SU-DHL-6 (cell line): Measurements from ENCODE around the gene IKBKE.
A peak's percentile ranks its signal among the peaks of the same experiment; 100 is the strongest.
"Not testable (repeated sequence)": the region's sequence is repeated elsewhere in the genome, so short reads cannot be mapped to it uniquely, and the experiment has no call there.

ENCODE experiments used
- H2AFZ ChIP-seq: fragments of 200-600 bp; sonication (generic); 2 replicates; pipeline ENCODE4 v1.6.1; 2014; ENCODE audit warnings: low read depth, mild to moderate bottlenecking, moderate library complexity, mixed read lengths, antibody characterized with exemption, low read length; ENCODE audit not compliant: severe bottlenecking
- H3F3A ChIP-seq: fragments of 200-600 bp; shearing (Covaris generic); 2 replicates; pipeline ENCODE4 v1.6.0; 2016; ENCODE audit warnings: antibody characterized with exemption, mild to moderate bottlenecking; ENCODE audit not compliant: insufficient read depth
- H3K27ac ChIP-seq: fragments of 200-600 bp; sonication (generic); 2 replicates; pipeline ENCODE4 v1.5.1; 2016; ENCODE audit warnings: low read depth, mild to moderate bottlenecking, low read length, moderate library complexity, mixed read lengths
- H3K27me3 ChIP-seq: fragments of 200-600 bp; sonication (generic), shearing (Covaris generic); 2 replicates; pipeline ENCODE4 v1.6.0; 2014; ENCODE audit warnings: mild to moderate bottlenecking, low read length
- H3K36me3 ChIP-seq: fragments of 200-600 bp; sonication (generic); 2 replicates; pipeline ENCODE4 v1.6.1; 2014; ENCODE audit warnings: mild to moderate bottlenecking, low read length, mixed read lengths
- H3K4me2 ChIP-seq: fragments of 300-600, 200-600 bp; shearing (Covaris generic), sonication (generic); 2 replicates; pipeline ENCODE4 v1.6.0; 2014; ENCODE audit warnings: low read length, low read depth, mild to moderate bottlenecking; ENCODE audit not compliant: poor library complexity, severe bottlenecking
- H3K4me3 ChIP-seq: fragments of 200-600 bp; sonication (generic); 2 replicates; pipeline ENCODE4 v1.5.1; 2014; ENCODE audit warnings: antibody characterized with exemption, low read length, mild to moderate bottlenecking, mixed read lengths; ENCODE audit not compliant: insufficient read depth, poor library complexity, severe bottlenecking
- H3K79me2 ChIP-seq: fragments of 200-600 bp; sonication (generic); 2 replicates; pipeline ENCODE4 v1.6.1; 2014; ENCODE audit warnings: mild to moderate bottlenecking, low read length, moderate library complexity; ENCODE audit not compliant: insufficient read depth
- H3K9ac ChIP-seq: fragments of 200-600 bp; sonication (generic); 2 replicates; pipeline ENCODE4 v1.7.0; 2014; ENCODE audit warnings: mild to moderate bottlenecking, low read length
- H3K9me2 ChIP-seq: fragments of 200-600 bp; sonication (generic); replicated peaks from 2 replicates; pipeline ENCODE4 v1.6.1; 2014; ENCODE audit warnings: low read length; ENCODE audit not compliant: insufficient read depth
- H3K9me3 ChIP-seq: fragments of 200-600 bp; sonication (generic); 2 replicates; pipeline ENCODE4 v1.6.1; 2014; ENCODE audit warnings: low read length, mixed read lengths; ENCODE audit not compliant: insufficient read depth
- H4K20me1 ChIP-seq: fragments of 200-600 bp; sonication (generic); 2 replicates; pipeline ENCODE4 v1.6.1; 2014; ENCODE audit warnings: low read depth, mild to moderate bottlenecking, antibody characterized with exemption, low read length, moderate library complexity, mixed read lengths
- EZH2phosphoT487 ChIP-seq: fragments of 200-600 bp; sonication (generic), shearing (Covaris generic); conservative IDR thresholded peaks from 2 replicates; pipeline ENCODE4 v1.6.1; 2018; ENCODE audit warnings: mild to moderate bottlenecking, antibody characterized with exemption, low read length, moderate library complexity, mixed read lengths
- TF ChIP-seq, protein P1 (sequence below): fragments of 200-600 bp; sonication (generic); IDR thresholded peaks from one replicate; pipeline ENCODE4 v1.5.1; 2017; ENCODE audit warnings: antibody characterized with exemption, mild to moderate bottlenecking, low read length, moderate library complexity; ENCODE audit not compliant: insufficient read depth, poor library complexity, severe bottlenecking

Gene IKBKE

DNA sequence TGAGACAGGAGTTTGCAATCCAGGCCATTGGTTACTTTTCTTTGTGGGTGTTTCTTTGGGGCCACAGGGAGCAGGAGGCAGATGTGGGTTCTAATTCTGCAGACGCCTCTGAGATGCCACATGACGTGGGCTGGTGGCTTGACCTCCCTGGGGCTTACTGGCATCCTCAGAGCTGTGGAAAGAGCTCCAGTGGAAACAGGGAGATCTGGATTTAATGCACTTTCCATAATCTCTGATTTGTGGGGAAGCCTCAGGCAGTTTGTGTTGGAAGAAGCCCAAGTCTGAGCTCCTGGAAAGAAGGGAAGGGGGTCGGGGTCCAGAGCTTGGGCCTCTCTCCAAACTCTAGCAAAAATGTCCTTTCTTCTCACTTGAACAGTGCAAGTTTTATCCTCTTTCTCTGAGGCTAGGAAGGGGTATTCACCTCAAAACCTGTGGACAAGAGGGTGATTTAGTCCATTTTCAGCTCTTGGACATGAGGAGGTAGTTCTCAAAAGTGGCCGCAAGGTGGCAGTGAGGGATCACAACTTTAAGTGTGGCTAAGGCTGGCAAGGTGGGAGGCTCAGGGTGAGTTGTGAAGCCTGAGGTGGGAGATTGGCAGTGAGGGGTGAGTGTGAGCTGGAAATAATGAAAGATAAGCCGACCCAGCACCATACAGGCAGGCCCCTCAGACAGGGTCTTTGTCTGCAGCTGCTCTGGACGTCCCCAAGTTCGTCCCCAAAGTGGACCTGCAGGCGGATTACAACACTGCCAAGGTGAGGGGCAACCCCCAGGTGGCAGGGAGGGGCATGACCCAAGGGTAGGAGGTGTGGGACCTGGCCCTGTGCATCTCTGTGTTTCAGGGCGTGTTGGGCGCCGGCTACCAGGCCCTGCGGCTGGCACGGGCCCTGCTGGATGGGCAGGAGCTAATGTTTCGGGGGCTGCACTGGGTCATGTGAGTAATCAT, 9.2 kb downstream of the IKBKE start:
- Histone ChIP-seq H3K9ac (no peak overlapping the region), H4K20me1 (no peaks in the 10 kb centered on the region), H3K9me2 (no peaks in the 10 kb centered on the region), H3K9me3 (no peaks in the 10 kb centered on the region), H3K79me2 (no peaks in the 10 kb centered on the region), H3K36me3 (no peaks in the 10 kb centered on the region), H3K27ac (no peak overlapping the region), H2AFZ (no peak overlapping the region), H3F3A (no peaks in the 10 kb centered on the region), H3K4me2 (no peak overlapping the region), H3K27me3 (no peaks in the 10 kb centered on the region), H3K4me3 (no peak overlapping the region)
- TF ChIP-seq, protein P1, sequence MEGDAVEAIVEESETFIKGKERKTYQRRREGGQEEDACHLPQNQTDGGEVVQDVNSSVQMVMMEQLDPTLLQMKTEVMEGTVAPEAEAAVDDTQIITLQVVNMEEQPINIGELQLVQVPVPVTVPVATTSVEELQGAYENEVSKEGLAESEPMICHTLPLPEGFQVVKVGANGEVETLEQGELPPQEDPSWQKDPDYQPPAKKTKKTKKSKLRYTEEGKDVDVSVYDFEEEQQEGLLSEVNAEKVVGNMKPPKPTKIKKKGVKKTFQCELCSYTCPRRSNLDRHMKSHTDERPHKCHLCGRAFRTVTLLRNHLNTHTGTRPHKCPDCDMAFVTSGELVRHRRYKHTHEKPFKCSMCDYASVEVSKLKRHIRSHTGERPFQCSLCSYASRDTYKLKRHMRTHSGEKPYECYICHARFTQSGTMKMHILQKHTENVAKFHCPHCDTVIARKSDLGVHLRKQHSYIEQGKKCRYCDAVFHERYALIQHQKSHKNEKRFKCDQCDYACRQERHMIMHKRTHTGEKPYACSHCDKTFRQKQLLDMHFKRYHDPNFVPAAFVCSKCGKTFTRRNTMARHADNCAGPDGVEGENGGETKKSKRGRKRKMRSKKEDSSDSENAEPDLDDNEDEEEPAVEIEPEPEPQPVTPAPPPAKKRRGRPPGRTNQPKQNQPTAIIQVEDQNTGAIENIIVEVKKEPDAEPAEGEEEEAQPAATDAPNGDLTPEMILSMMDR = peak; percentile 86
- TF ChIP-seq EZH2phosphoT487 = no peak

DNA sequence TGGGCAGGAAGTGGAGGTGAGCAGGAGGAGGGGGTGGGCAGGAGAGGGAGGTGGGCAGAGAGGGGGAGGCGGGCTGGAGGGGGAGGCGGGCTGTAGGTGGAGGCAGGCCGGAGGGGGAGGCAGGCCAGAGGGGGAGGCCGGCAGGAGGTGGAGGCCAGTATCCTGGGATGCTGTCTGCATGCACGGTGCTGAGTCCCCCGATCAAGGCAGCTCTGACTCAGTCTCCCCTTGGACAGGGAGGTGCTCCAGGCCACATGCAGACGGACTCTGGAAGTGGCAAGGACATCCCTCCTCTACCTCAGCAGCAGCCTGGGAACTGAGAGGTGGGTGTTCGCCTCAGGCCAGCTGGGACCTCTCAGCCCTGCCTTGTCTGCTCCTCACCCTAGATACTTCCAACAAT, 9.9 kb downstream of the IKBKE start:
- no peak for TF ChIP-seq EZH2phosphoT487
- TF ChIP-seq, protein P1 = no peak
- Histone ChIP-seq H3K4me2 (no peak overlapping the region), H3K27me3 (no peaks in the 10 kb centered on the region)

DNA sequence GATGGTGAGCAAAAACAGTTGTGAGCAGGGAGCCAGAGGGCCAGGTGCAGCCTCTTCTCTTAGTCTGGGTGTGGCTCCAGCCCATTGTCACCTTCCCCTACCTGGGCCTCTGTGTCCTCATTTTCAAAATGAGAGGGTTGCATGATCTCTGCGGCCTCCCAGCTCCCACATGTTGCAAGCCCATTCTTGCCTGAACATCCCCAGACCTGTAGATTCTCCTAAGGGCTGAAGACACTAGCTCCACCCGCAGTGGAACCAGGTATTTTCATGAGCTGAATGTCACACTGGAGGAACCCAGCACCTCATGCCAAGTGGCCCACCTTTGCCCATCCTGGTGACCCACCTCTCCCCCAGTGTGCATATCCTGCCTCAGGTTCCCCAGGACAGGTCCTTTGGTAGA, 12.3 kb downstream of the IKBKE start:
- Histone ChIP-seq H3K9ac (no peak overlapping the region), H3K36me3 (no peaks in the 10 kb centered on the region), H3K79me2 (no peaks in the 10 kb centered on the region), H3K27ac (no peak overlapping the region), H3K4me2 (no peak overlapping the region), H3K4me3 (no peak overlapping the region), H3K27me3 (no peaks in the 10 kb centered on the region), H4K20me1 (no peaks in the 10 kb centered on the region), H3F3A (no peaks in the 10 kb centered on the region), H2AFZ (no peak overlapping the region), H3K9me3 (no peaks in the 10 kb centered on the region), H3K9me2 (no peaks in the 10 kb centered on the region)
- TF ChIP-seq, protein P1 = no peak
- no peak for TF ChIP-seq EZH2phosphoT487

More for the DNA sequence above, 9.9 kb downstream of the IKBKE start:
- Histone ChIP-seq H3K9ac (no peak overlapping the region), H2AFZ (no peak overlapping the region), H3K9me2 (no peaks in the 10 kb centered on the region), H3K9me3 (no peaks in the 10 kb centered on the region), H3K79me2 (no peaks in the 10 kb centered on the region), H3K27ac (no peak overlapping the region), H3K36me3 (no peaks in the 10 kb centered on the region), H4K20me1 (no peaks in the 10 kb centered on the region), H3K4me3 (no peak overlapping the region), H3F3A (no peaks in the 10 kb centered on the region)

DNA sequence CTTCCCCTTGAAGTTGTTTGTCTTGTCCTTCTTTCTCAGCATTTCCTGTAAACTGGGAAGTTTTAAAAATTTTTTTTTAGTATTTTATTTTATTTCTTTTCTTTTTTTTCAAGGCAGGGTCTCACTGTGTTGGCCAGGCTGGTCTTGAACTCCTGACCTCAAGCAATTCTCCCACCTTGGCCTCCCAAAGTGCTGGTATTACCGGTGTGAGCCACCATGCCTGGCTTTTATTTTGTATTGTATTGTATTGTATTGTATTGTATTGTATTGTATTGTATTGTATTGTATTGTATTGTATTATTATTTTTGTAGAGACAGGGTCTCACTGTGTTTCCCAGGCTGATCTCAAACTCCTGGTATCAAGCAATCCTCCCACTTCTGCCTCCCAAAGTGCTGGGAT, 13.6 kb downstream of the IKBKE start:
- not testable (repeated sequence) for H3K9me3 ChIP-seq, H3K79me2 ChIP-seq, H3K4me3 ChIP-seq, H3K9me2 ChIP-seq, H3K36me3 ChIP-seq, H4K20me1 ChIP-seq, H3F3A ChIP-seq, H3K4me2 ChIP-seq, H3K27ac ChIP-seq, H3K27me3 ChIP-seq, H3K9ac ChIP-seq, H2AFZ ChIP-seq
